HepG2 (cell line): ENCODE results near the gene GTF2A1.

Source experiments
- MXD4 ChIP-seq: IDR thresholded peaks from 2 replicates; pipeline ENCODE4 v1.6.1; 2016; ENCODE audit warnings: mild to moderate bottlenecking, missing biosample characterization, missing genetic modification reagents
- NFE2L2 ChIP-seq: fragments of 150-350 bp; IDR thresholded peaks from 2 replicates; pipeline ENCODE4 v1.6.1; 2014; ENCODE audit warnings: low read length
- RFX5 ChIP-seq: IDR thresholded peaks from 2 replicates; pipeline ENCODE4 v1.6.1; 2011; ENCODE audit warnings: low read depth, low read length, improper control_type of control experiment
- ZFX ChIP-seq: sonication (generic); formaldehyde crosslinking; IDR thresholded peaks from 2 replicates; pipeline ENCODE4 v1.4.0; 2020; ENCODE audit warnings: mild to moderate bottlenecking, low read depth, missing genetic modification reagents, moderate library complexity
- ZNF24 ChIP-seq: fragments of 450-650 bp; IDR thresholded peaks from 2 replicates; pipeline ENCODE4 v1.6.1; 2017; ENCODE audit warnings: antibody characterized with exemption, mild to moderate bottlenecking
- ZNF3 ChIP-seq: IDR thresholded peaks from 2 replicates; pipeline ENCODE4 v1.7.0; 2017; ENCODE audit warnings: inconsistent platforms
- ZNF430 ChIP-seq: sonication (generic); formaldehyde crosslinking; IDR thresholded peaks from 2 replicates; pipeline ENCODE4 v1.9.0; 2021; ENCODE audit warnings: mild to moderate bottlenecking, missing genetic modification reagents
- ZNF496 ChIP-seq: sonication (generic); formaldehyde crosslinking; IDR thresholded peaks from 2 replicates; pipeline ENCODE4 v1.8.1; 2023; ENCODE audit warnings: mild to moderate bottlenecking, moderate library complexity, missing genetic modification reagents; ENCODE audit not compliant: insufficient replicate concordance
- ZNF776 ChIP-seq: sonication (generic); formaldehyde crosslinking; IDR thresholded peaks from 2 replicates; pipeline ENCODE4 v1.4.0; 2020; ENCODE audit warnings: mild to moderate bottlenecking, missing genetic modification reagents

- TF ChIP-seq ZNF776 (CRISPR knock-in tag): no peak
- no peak for TF ChIP-seq NFE2L2
- no peak for TF ChIP-seq MXD4 (CRISPR knock-in tag)
- TF ChIP-seq ZNF496: no peak
- no peak for TF ChIP-seq ZNF3 (CRISPR knock-in tag)
- TF ChIP-seq ZNF430 (CRISPR knock-in tag): no peak
- TF ChIP-seq ZFX (CRISPR knock-in tag): no peak
- TF ChIP-seq ZNF24: no peak
- no peak for TF ChIP-seq RFX5
These were observed 91.5 kb downstream of the GTF2A1 start for GRCh38 chr14:81129242-81129641.
